Lower leg skin (tissue), 3 donors: ENCODE results near the gene VPS33A.

Experiments used
- CTCF ChIP-seq, 3 donors: fragments of 450-650 bp; IDR thresholded peaks; one replicate each; pipeline ENCODE4 v1.5.1; 2016; ENCODE audit warnings: antibody characterized with exemption in 3 of 3, mild to moderate bottlenecking in 3 of 3, moderate library complexity in 2 of 3
- POLR2A ChIP-seq, 2 donors: fragments of 450-650 bp; IDR thresholded peaks; one replicate each; pipeline ENCODE4 v1.6.1; 2016 to 2017; ENCODE audit warnings: antibody characterized with exemption in 2 of 2, mild to moderate bottlenecking in 1 of 2, moderate library complexity in 1 of 2

- TF ChIP-seq CTCF (IDR thresholded peaks at IDR 0.05) = no peak
- no peak for TF ChIP-seq POLR2A (IDR thresholded peaks at IDR 0.05)
Observed at GRCh38 chr12:122206976-122207375, 59.3 kb downstream of the VPS33A start.
